ENCODE results near the gene PIAS4. TPM values are rescaled to one million over a fixed set of nuclear protein-coding genes. Genes with fewer than 3 reads are reported as not detected.

PIAS4 gene
- total and polyA plus RNA-seq, 7 donors = 7.2 to 29.9 (median 18.6) TPM

- H3K4me3 ChIP-seq = no peak overlapping the region
- no peaks in the 10 kb centered on the region for H3K36me3 ChIP-seq
- WGBS, 2 donors = 84 to 87% methylated on average over 3 of the region's 3 CpGs
- peaks cover 0 to 19% (median 12%) of the 10 kb centered on the region in 4 donors for H3K4me1 ChIP-seq
- no peaks in the 10 kb centered on the region for H3K27me3 ChIP-seq
- no peak for DNase-seq
- H3K9me3 ChIP-seq = no peaks in the 10 kb centered on the region
- intact Hi-C loops (cut with DNase I) = no loop called here
- peak overlapping the region; percentile 82 to 88 (median 83) for H3K27ac ChIP-seq
- TF ChIP-seq EP300 (IDR thresholded peaks at IDR 0.05) = no peak
- no peak for TF ChIP-seq POLR2AphosphoS5 (IDR thresholded peaks at IDR 0.05)
- no peak for TF ChIP-seq CTCF (IDR thresholded peaks at IDR 0.05)
- TF ChIP-seq POLR2A (IDR thresholded peaks at IDR 0.05) = no peak
Measured at GRCh38 chr19:4077007-4077374, 69.5 kb downstream of the PIAS4 start.

- Histone ChIP-seq H3K9me3 (no peaks in the 10 kb centered on the region), H3K27ac (peak overlapping the region; percentile 82 to 88 (median 83)), H3K4me1 (peaks cover 0 to 19% (median 12%) of the 10 kb centered on the region in 4 donors), H3K36me3 (no peaks in the 10 kb centered on the region), H3K27me3 (no peaks in the 10 kb centered on the region), H3K4me3 (peak overlapping the region; percentile 47 to 59 (median 58))
- no peak for TF ChIP-seq POLR2A (IDR thresholded peaks at IDR 0.05)
- TF ChIP-seq EP300 (IDR thresholded peaks at IDR 0.05) = no peak
- no peak for TF ChIP-seq CTCF (IDR thresholded peaks at IDR 0.05)
- TF ChIP-seq POLR2AphosphoS5 (IDR thresholded peaks at IDR 0.05) = peak in 1 of 4 donors; percentile 20
- intact Hi-C loops (cut with DNase I) = loop anchor here (2.0 kb wide), 1 partner anchor 47 kb away; the partner anchor contains the start of gene MAP2K2
- DNase-seq = peak; percentile 89
- 4 to 15% methylated on average over 32 to 33 of the region's 33 CpGs for WGBS, 2 donors
Measured at GRCh38 chr19:4077800-4078684, 70.5 kb downstream of the PIAS4 start.

- WGBS, 2 donors = 80 to 86% methylated on average over 6 of the region's 6 CpGs
- H3K9me3 ChIP-seq = no peaks in the 10 kb centered on the region
Measured at GRCh38 chr19:4080473-4080872, 72.9 kb downstream of the PIAS4 start.

GRCh38 chr19:4081441-4082129 lies 74.0 kb downstream of the PIAS4 start:
- 21 to 48% methylated on average over 2 of the region's 2 CpGs for WGBS, 2 donors

More at GRCh38 chr19:4080473-4080872, 72.9 kb downstream of the PIAS4 start:
- H3K4me3 ChIP-seq = no peak overlapping the region
- no peak for DNase-seq
- no peaks in the 10 kb centered on the region for H3K36me3 ChIP-seq
- no peaks in the 10 kb centered on the region for H3K27me3 ChIP-seq
- TF ChIP-seq CTCF (IDR thresholded peaks at IDR 0.05) (no peak), POLR2A (IDR thresholded peaks at IDR 0.05) (no peak), POLR2AphosphoS5 (IDR thresholded peaks at IDR 0.05) (no peak), EP300 (IDR thresholded peaks at IDR 0.05) (no peak)
- peaks cover 0 to 26% (median 15%) of the 10 kb centered on the region in 4 donors for H3K4me1 ChIP-seq
- intact Hi-C loops (cut with DNase I) = no loop called here
- H3K27ac ChIP-seq = no peak overlapping the region

More at GRCh38 chr19:4081441-4082129, 74.0 kb downstream of the PIAS4 start:
- TF ChIP-seq POLR2A (IDR thresholded peaks at IDR 0.05) (no peak), POLR2AphosphoS5 (IDR thresholded peaks at IDR 0.05) (no peak), CTCF (IDR thresholded peaks at IDR 0.05) (no peak), EP300 (IDR thresholded peaks at IDR 0.05) (no peak)
- H3K9me3 ChIP-seq = no peaks in the 10 kb centered on the region
- no peaks in the 10 kb centered on the region for H3K36me3 ChIP-seq
- no peak overlapping the region for H3K27ac ChIP-seq
- DNase-seq = no peak
- H3K4me3 ChIP-seq = no peak overlapping the region
- intact Hi-C loops (cut with DNase I) = no loop called here
- H3K4me1 ChIP-seq = peaks cover 0 to 26% (median 15%) of the 10 kb centered on the region in 4 donors
- no peaks in the 10 kb centered on the region for H3K27me3 ChIP-seq
